CMK (cell line): Measurements from ENCODE around the gene VPREB3.

Experiments used
- DNase-seq: peaks from one replicate; pipeline ENCODE4 v3.0.0-alpha.2; 2010; ENCODE audit warnings: low read depth

Gene VPREB3

DNA sequence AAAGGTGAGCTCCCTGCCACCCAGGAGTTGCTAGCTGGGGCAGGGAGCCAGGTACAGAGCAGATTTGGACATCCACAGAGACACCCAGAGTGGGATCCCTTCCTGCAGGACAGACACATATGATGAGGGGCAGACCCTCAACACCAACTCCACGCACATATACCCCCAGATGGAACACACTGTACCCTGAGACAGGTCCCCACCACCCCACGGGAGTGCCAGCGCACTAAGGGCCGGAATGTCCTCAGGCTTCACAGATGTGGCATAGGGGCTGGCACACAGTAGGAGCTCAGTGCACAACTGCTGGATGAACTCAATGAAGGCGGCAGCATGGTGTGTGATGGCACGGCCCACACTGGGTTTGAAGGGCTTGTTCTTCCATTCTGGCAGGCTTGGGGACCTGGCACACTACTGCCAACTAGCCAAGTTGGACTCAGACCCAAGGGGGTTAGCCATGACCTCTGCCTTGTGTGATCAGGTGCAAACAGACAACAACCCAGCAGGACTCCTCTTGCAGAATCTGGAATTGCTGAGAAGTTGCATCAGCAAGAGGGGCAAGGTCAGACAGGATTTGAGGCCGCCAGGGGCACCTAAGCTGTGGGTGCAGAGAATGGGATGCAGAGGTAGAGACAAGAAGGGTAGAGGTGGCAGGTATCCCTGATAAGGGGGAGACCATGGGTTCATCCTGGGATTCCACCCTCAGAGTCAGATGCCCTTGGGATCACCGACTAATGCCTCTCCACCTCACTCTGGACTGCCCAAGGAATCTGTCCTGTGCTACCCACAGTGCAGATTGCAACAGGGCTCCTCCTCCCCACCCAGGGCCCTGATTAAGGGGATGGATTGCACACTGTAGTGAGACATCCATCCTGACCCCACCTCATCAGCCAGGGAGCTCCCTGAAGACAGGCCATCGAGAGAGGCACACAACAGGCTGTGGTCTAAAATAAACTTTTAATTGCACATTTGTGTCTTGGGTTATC, 11.0 kb upstream of the VPREB3 start:
- no peak for DNase-seq

DNA sequence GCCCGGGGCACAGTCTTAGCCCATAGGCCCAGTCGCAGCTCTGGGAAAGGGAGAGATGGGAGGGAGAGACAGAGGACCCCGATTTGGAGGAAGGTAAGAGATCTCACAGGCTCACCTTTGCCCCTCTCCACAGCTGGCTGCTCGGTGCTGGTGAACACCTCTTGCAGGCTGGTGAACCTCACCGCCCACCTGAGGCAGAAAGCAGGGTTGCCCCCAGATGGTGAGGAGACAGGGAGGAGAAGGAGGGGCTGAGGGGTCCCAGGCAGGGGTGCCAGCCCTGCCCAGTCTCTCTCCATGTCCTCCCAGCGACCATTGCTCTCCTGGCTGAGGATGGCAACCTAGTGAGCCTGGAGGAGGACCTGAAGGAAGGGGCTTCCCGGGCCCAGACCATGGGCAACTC, 9.7 kb upstream of the VPREB3 start:
- DNase-seq: no peak

DNA sequence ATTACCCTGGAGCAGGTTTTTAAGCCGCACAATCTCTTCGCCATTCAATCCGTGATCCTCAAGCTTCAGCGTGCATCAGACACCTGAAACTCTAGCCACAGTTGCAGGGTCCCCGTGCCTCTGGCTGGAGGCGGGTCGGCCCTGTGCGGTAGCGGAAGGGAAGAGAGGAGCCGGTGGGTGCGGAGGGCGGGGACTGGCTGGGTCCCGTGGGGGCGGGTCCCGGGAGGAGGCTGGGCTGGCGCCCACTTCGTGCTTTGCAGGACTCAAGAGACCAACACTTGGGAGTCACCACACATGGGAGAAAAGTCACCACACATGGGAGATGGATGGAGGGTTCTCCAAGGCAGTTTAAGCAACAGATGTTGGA, 9.3 kb upstream of the VPREB3 start:
- no peak for DNase-seq

- DNase-seq: no peak
These were observed 8.8 kb upstream of the VPREB3 start, which contains the start of gene C22orf15 for GRCh38 chr22:23762842-23763578. C22orf15 (plus strand) TSS chr22:23762990; CDS start chr22:23763307, 317 bp downstream.

DNA sequence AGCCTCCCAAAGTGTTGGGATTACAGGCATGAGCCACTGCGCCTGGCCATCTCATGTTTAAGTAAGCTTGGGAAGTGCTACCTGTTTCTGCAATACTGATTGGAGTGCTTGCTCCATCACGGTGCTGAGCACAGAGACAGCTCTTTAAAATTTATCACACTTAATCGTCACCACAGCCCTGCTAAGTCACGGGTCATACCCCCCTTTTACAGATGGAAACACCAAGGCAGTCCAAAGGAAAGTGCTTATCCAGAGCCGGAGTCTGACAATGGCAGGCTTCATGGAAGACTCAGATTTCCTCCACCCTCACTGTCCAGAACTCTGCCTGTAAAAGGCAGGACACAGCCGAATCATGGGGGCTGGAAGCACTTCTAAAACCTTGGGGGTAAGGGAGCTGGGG, 5.8 kb upstream of the VPREB3 start:
- DNase-seq: no peak

DNA sequence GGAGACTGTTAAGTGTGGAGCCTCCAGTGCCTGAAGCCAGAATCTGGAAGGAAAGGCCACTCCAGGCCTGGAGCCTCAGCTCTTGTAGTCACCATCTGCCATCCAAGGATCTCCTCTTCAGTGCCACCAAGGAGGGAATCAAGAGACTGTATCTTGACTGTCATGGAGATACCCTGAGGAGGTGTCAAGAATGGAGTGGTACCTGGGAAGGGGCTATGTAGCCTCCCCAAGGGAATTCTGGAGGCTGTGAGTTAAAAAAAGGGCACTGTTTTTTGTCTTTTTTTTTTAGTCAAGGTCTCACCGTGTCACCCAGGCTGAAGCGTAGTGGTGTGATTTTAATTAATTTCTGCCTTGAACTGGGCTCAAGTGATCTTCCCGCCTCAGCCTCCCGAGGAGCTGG, 5.3 kb upstream of the VPREB3 start:
- no peak for DNase-seq

DNA sequence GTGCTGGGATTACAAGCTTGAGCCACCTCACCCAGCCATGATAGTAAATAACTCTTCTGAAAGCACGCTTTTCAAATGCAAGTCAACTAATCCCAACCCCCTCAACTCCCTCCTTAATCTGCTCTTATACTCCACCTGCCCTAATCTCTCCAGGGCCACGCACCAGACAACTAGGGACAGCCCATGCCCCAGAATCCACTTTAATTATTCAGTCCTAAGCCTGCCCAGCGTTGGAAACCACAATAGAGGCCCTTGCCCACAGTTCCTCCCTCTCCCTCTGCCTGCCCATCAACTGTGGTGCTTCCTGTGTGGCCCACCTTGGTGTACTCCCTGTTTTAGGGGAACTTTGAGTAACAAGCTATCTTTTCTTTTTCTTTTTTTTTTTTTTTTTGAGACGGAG, 2.7 kb upstream of the VPREB3 start:
- no peak for DNase-seq

GRCh38 chr22:23755711-23756110, 1.5 kb upstream of the VPREB3 start:
- no peak for DNase-seq

DNA sequence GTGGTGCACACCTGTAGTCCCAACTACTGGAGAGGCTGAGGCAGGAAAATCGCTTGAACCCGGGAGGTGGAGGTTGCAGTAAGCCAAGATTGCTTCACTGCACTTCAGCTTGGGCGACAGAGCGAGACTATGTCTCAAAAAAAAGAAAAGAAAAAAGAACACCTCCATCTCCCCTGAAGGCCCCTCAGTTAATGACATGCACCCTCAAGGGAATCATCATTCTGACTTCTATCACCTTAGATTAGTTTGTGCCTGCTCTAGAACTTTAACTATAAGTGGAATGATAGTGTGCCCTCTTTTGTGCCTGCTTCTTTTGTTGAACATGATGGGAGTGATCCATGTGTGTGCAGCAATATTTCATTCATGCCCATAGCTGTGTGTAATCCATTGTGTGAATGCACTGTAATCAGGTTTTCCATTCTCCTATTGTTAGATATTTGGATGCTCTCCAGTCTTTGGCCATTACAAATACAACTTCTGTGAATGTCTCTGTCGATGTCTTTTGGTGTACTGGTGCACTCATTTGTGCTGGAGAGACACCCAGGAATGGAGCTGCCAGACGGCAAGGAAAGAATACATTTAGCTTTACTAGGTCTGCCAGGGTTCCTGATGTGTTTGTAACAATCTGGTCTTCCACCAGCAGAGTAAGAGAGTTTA, 883 bp upstream of the VPREB3 start:
- DNase-seq: no peak

GRCh38 chr22:23753385-23753784, 840 bp downstream of the VPREB3 start:
- DNase-seq: no peak

GRCh38 chr22:23752750-23753149, 1.5 kb downstream of the VPREB3 start:
- DNase-seq: no peak

DNA sequence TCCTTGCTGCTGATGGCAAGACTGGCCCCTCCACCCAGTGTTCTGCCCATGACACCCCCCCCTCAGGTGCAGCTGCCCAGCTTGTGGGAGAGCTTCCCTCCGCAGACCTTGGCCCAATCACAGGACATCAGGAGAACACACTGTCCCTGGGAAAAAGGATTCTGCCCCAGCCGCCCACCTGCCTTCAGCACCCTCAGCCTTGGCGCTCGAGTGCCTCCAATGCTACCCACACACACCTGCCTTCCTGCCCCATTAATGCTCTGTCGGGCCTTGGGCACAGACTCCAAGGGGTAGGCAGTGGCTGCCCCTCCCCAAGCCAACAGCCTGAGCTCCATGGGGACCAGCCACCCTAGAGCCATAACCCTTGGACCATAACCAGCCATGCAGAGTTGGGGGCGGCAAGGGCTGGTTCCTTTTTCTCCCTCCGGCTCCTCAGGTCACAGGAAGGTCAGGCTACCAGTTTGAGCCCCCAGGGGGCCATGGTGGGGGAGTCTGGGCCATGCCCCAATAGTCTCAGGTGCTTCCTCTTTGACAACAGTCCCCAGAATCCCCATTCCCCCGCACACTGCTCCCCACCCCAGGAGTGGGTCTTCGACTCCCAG, 2.0 kb downstream of the VPREB3 start:
- DNase-seq: no peak

- no peak for DNase-seq
These were observed 2.7 kb downstream of the VPREB3 start for GRCh38 chr22:23751441-23751996.

DNA sequence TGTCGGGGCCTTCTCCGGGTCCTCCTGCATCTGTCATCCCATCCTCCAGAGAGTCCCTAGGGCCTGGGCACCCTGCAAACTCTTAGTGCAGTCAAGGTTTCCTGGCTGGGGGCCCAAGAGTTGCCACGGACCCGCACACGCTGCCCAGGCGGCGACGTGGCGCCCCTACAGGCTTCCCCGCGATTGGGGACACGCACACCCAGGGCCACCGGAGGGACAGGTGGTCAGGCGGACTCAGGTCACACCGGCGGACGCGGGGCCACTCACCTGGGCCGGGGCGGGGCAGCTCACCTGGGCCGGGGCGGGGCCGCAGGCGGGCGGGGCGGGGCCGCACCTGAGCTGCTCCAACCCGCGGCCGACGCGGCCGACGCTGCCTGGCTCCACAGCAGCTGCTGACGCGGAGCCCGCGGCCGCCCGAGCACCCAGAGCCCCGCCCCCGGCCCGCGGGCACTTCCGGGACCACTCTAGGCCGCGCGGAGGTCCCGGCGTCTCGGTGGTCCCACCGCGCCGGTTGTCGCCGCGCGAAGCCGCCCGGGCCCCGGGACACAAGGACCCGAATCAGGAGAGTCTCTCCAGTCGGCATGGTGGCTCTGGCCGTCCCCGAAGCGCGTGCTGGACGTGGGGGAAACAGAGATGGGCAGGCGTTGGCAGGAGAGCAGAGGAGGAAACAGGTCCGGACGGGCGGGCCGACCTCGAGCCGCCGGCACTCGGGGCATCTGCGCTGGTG, 3.3 kb downstream of the VPREB3 start, which contains the start of gene ZNF70:
Gene ZNF70, minus strand, starts transcription at position 399 of the 727 bp plus-strand sequence. CDS start 5,972 bp downstream, outside the sequence.
- DNase-seq: peak; percentile 58

- DNase-seq: no peak
These were observed 3.9 kb downstream of the VPREB3 start for GRCh38 chr22:23750367-23750713.

DNA sequence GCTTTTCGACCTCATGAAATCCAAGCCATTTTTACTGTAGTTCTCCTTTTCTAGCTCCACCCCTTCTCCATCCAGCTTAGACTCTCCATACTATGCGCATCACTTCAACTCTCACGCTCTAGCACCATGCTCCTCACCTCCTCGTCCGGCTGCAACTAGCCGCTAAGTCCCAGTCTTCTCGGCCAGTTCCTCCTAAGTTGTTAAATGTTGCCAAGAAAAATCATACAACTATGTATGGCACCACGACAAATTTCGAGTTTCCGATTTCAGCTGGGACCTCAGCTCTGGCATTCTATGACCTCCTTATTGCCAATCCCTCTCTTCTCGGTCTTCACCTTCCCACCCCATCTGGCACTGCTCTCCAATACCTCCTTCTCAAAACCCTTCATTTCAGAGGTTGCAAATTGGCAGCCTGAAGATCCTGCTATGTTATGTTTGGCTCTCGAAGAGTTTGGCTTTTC, 4.4 kb downstream of the VPREB3 start:
- DNase-seq: no peak

DNA sequence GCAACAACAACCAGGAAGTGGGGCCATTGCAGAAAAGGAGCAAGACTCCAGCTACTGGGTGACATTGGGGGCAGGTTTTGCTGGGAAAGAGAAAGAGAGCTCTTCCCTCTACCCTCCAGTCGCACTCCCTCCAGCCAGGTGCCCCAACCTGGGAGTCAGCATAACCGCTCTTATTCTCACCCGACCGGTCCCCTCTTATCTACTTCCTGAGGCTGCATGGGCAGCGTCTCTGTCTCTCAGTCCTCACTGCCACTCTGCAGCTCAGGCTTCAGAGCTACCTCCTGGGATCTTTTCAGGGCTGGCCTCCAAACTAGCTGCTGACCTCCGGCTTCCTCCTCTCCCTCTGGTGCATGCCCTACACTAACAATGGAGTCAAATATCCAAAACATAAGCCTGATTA, 8.4 kb downstream of the VPREB3 start:
- DNase-seq: no peak

DNA sequence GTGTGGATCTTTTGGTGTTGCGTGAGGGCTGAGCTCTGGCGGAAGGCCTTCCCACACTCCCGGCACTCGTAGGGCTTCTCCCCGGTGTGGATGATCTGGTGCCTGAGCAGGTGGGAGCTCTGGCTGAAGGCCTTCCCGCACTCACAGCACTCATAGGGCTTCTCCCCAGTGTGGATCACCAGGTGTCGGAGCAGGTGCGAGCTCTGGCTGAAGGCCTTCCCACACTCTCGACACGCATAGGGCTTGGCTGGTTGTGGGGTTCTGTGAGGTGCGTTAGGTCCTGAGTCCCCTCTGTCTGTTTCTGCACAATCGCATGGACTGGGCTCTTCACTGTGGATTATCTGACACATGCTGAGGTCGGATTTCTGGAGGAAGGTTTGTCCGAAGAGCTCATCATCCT, 9.7 kb downstream of the VPREB3 start:
- no peak for DNase-seq

GRCh38 chr22:23744001-23744400, 10.2 kb downstream of the VPREB3 start:
- DNase-seq: no peak

DNA sequence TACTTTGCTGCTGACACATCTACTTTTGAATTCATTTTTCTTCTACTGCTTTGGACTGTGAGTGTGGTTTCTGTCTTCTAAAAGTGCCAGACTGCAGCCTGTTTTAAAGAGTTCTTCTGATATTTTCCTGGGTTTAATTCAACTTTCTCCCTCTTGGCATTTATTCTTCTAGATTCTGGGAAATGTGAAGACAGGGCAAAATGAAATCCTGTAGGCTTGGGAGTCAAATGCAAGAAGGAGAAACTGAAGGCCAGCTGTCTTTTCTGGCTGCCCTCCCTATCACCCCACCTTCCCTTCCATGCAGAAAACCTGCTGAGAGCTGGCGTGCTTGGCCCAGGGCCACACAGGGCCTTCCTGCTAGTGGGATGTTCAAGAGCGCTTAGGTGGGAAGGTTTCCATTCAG, 10.9 kb downstream of the VPREB3 start:
- DNase-seq: no peak
